Muscle layer of colon (tissue), 2 donors: Measurements from ENCODE around the gene CEBPB.

ENCODE experiments used
- H3K27ac ChIP-seq: one replicate; pipeline ENCODE4 v1.7.0; 2013; ENCODE audit warnings: low read depth, mild to moderate bottlenecking, low read length, moderate library complexity
- H3K27me3 ChIP-seq, 2 donors: one replicate each; pipeline ENCODE4 v1.7.0; 2013; ENCODE audit warnings: low read length in 2 of 2, mild to moderate bottlenecking in 2 of 2; ENCODE audit not compliant: insufficient read depth in 2 of 2, control insufficient read depth in 1 of 2
- H3K36me3 ChIP-seq: one replicate; pipeline ENCODE4 v1.7.0; 2013; ENCODE audit warnings: mild to moderate bottlenecking, low read length; ENCODE audit not compliant: insufficient read depth
- H3K4me1 ChIP-seq: one replicate; pipeline ENCODE4 v1.7.0; 2013; ENCODE audit warnings: mild to moderate bottlenecking, low read length; ENCODE audit not compliant: insufficient read depth
- H3K4me3 ChIP-seq, 2 donors: one replicate each; pipeline ENCODE4 v1.7.0; 2013; ENCODE audit warnings: low read length in 2 of 2, low read depth in 1 of 2, mild to moderate bottlenecking in 1 of 2, moderate library complexity in 1 of 2
- H3K9ac ChIP-seq: one replicate; pipeline ENCODE4 v1.7.0; 2013; ENCODE audit warnings: low read length
- H3K9me3 ChIP-seq: one replicate; pipeline ENCODE4 v1.7.0; 2013; ENCODE audit warnings: mild to moderate bottlenecking, low read length
- donor health status: abdominal sarcoma.
- donor health status: Adenocarcinoma of cecum.

CEBPB gene

GRCh38 chr20:50220093-50220893, 29.7 kb downstream of the CEBPB start:
- Histone ChIP-seq H3K4me3 (no peak overlapping the region), H3K27ac (no peak overlapping the region), H3K9ac (no peak overlapping the region), H3K9me3 (no peaks in the 10 kb centered on the region), H3K4me1 (peaks cover 11% of the 10 kb centered on the region), H3K36me3 (no peaks in the 10 kb centered on the region), H3K27me3 (no peaks in the 10 kb centered on the region)

- no peak overlapping the region for H3K9ac ChIP-seq
- H3K36me3 ChIP-seq: no peaks in the 10 kb centered on the region
- H3K27ac ChIP-seq: no peak overlapping the region
- no peaks in the 10 kb centered on the region for H3K27me3 ChIP-seq
- no peaks in the 10 kb centered on the region for H3K9me3 ChIP-seq
- H3K4me1 ChIP-seq: peaks cover 17% of the 10 kb centered on the region
- no peak overlapping the region for H3K4me3 ChIP-seq
These were observed 30.3 kb downstream of the CEBPB start for GRCh38 chr20:50220894-50221365.

- no peaks in the 10 kb centered on the region for H3K9me3 ChIP-seq
- H3K27ac ChIP-seq: no peak overlapping the region
- H3K9ac ChIP-seq: no peak overlapping the region
- peaks cover 25% of the 10 kb centered on the region for H3K4me1 ChIP-seq
- no peaks in the 10 kb centered on the region for H3K27me3 ChIP-seq
- H3K36me3 ChIP-seq: no peaks in the 10 kb centered on the region
- no peak overlapping the region for H3K4me3 ChIP-seq
These were observed 31.1 kb downstream of the CEBPB start for GRCh38 chr20:50221501-50222308.

GRCh38 chr20:50222309-50223038, 31.8 kb downstream of the CEBPB start:
- no peak overlapping the region for H3K4me3 ChIP-seq
- no peak overlapping the region for H3K9ac ChIP-seq
- H3K4me1 ChIP-seq: peaks cover 26% of the 10 kb centered on the region
- no peaks in the 10 kb centered on the region for H3K9me3 ChIP-seq
- no peak overlapping the region for H3K27ac ChIP-seq
- H3K36me3 ChIP-seq: no peaks in the 10 kb centered on the region
- H3K27me3 ChIP-seq: no peaks in the 10 kb centered on the region

GRCh38 chr20:50223039-50224005, 32.7 kb downstream of the CEBPB start:
- Histone ChIP-seq H3K27ac (no peak overlapping the region), H3K4me1 (peaks cover 26% of the 10 kb centered on the region), H3K36me3 (no peaks in the 10 kb centered on the region), H3K9ac (no peak overlapping the region), H3K4me3 (no peak overlapping the region), H3K27me3 (no peaks in the 10 kb centered on the region), H3K9me3 (no peaks in the 10 kb centered on the region)

GRCh38 chr20:50224052-50224451, 33.4 kb downstream of the CEBPB start:
- H3K9ac ChIP-seq: no peak overlapping the region
- H3K27ac ChIP-seq: peak overlapping the region; percentile 36

GRCh38 chr20:50224531-50225255, 34.1 kb downstream of the CEBPB start:
- H3K27me3 ChIP-seq: no peaks in the 10 kb centered on the region
- peak overlapping the region; percentile 36 for H3K27ac ChIP-seq
- H3K4me1 ChIP-seq: peaks cover 26% of the 10 kb centered on the region
- H3K4me3 ChIP-seq: no peak overlapping the region
- no peaks in the 10 kb centered on the region for H3K9me3 ChIP-seq
- H3K9ac ChIP-seq: no peak overlapping the region
- H3K36me3 ChIP-seq: no peaks in the 10 kb centered on the region

More at GRCh38 chr20:50224052-50224451, 33.4 kb downstream of the CEBPB start:
- Histone ChIP-seq H3K27me3 (no peaks in the 10 kb centered on the region), H3K36me3 (no peaks in the 10 kb centered on the region), H3K4me1 (peaks cover 26% of the 10 kb centered on the region), H3K4me3 (no peak overlapping the region), H3K9me3 (no peaks in the 10 kb centered on the region)

- Histone ChIP-seq H3K9me3 (no peaks in the 10 kb centered on the region), H3K9ac (no peak overlapping the region), H3K27me3 (no peaks in the 10 kb centered on the region), H3K4me3 (no peak overlapping the region), H3K27ac (no peak overlapping the region), H3K4me1 (peaks cover 26% of the 10 kb centered on the region), H3K36me3 (no peaks in the 10 kb centered on the region)
These were observed 35.7 kb downstream of the CEBPB start for GRCh38 chr20:50226093-50226974.

- Histone ChIP-seq H3K27ac (no peak overlapping the region), H3K9me3 (no peaks in the 10 kb centered on the region), H3K27me3 (no peaks in the 10 kb centered on the region), H3K9ac (no peak overlapping the region), H3K36me3 (no peaks in the 10 kb centered on the region), H3K4me3 (no peak overlapping the region), H3K4me1 (peaks cover 26% of the 10 kb centered on the region)
These were observed 36.9 kb downstream of the CEBPB start for GRCh38 chr20:50227506-50227905.
